Retina (tissue), 1 donor: ENCODE measurements around the gene BCL2.

Experiments
- DNase-seq: peaks from one replicate; pipeline ENCODE4 v3.0.0-alpha.2; 2016

The BCL2 gene

DNA sequence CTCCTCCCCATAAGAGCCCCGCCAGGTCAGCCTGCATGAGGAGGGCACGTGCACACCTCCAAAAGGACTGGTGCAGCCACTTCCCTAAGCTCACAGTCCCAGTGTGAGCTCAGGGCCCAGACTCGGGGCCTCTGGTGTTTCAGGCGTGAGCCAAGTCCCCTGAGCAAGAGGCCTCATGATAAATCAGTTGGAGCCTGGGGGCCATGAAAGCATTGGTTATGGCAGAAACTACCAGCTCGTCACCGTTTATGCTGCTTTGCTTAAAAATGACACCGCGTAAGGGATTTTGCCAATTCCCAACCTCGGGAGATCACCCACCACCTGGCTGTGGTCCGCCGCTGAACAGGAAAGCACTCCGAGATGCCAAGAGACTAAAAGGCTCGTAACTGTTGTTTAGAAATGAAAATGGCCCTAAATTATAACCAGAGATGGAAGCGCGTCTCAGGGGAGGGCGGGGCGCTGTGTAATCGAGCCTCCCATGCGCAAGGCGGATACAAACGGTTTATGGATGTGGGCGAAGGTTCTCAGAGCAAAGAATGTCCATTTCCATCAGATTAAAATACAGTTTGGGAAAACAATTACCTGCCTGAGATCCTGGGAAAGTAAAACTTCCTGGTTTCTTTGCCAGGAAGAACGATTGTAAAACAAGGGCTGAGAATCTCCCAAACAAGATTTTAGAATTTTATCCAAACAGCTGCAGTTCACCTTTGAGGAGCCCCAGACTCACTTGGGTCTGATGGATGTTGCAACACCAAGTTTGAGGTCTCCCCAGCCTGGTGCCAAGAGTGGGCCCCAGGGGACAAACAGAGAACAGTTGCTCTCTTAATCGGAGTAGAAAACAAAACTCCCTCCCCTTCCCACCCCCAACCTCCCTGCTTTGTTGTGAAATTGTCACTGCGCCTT is 141.4 kb downstream of the BCL2 start:
- DNase-seq: no peak

DNA sequence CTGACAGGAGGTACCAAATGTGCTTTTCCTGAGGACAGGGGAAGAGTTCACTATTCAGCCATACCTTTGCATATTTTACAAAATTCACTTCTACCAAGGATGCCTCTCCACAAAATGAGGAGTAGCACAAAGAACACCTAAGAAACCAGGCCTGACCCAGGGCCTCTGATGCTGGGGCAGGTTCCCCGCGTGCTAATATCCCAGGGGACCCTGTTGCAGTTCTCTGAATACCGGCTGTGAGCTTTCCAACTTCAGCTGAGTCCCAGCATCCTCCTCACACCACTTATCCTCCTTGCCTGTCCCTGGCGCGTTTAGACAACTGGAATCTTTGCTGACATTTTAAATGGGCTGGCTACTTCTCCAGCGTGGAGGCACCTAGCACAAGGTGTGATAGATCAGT is 142.3 kb downstream of the BCL2 start:
- no peak for DNase-seq

DNA sequence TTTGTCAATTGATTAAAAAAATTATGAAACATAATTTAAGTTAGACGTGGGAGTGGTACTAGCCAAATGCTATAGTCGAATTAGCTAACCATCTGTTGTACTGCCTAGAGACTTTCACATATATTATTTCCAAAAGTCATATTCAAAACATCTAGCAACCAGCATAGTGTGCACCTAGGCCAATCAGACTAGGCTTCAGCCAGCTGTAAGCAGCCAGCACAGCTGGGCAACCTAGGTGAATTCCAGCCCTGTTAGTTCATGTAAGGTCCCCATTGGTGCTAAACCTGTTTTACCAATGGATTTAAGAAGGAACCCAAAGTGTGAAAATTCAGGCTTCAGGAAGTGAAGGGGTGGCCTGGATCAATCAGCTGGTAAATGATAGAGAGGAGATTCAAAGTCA is 144.3 kb downstream of the BCL2 start:
- DNase-seq: no peak

- DNase-seq: no peak
These were observed 145.6 kb downstream of the BCL2 start for GRCh38 chr18:63173983-63174382.

DNA sequence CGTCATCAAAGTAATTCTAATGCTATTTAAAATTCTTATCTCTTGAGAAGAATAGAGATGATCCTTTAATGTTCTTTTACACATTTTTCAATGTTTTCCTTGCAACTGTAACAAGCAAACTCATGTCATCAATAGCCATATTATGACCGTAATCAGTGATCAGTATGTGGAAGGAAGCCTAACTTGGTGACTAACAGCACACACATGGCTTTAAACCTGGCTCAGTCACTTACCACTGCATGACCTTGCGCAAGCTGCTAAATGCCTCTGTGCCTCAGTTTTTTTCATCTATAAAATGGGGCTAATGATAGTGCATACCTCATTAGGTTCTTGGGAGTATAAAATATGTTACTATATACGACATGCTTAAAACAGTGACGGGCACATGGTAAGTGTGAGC is 149.7 kb downstream of the BCL2 start:
- DNase-seq: no peak

DNA sequence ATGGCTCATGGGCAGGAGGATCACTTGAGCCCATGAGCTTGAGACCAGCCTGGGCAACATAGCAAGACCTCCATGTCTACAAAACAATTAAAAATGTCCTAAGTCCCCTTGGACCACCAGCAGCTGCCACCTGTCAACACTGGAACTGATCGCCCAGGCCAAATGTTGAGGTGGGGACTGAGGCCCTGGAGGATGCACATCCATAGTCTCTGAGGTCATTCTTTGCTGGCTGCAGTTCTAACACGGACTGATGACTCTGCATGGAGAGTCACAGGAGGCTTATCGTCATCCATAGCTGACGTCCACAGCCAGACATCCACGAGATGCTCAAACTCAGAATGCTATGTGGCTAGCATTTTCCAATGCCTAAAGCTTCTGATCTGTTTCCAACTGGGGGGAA is 151.3 kb downstream of the BCL2 start:
- DNase-seq: no peak

DNA sequence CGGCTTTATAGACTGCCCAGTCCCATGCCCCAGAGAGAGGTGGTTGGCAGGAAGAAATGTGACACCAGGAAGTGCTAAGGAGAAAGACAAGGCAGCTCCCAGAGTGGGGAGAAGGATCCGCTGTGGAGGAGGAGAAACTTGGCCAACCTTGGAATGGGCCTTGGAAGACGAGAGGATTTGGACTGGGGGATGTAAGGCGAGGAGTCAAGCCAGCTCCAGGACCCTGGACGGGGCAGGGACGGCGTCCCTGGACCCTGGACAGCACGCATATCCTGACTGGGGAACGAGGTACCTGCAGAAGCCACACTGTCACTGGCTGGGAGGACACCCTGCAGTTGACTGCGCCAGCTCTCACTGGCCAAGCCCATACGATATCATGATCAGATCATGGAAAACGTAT is 153.4 kb downstream of the BCL2 start:
- no peak for DNase-seq

- no peak for DNase-seq
These were observed 155.2 kb downstream of the BCL2 start for GRCh38 chr18:63164396-63164795.

DNA sequence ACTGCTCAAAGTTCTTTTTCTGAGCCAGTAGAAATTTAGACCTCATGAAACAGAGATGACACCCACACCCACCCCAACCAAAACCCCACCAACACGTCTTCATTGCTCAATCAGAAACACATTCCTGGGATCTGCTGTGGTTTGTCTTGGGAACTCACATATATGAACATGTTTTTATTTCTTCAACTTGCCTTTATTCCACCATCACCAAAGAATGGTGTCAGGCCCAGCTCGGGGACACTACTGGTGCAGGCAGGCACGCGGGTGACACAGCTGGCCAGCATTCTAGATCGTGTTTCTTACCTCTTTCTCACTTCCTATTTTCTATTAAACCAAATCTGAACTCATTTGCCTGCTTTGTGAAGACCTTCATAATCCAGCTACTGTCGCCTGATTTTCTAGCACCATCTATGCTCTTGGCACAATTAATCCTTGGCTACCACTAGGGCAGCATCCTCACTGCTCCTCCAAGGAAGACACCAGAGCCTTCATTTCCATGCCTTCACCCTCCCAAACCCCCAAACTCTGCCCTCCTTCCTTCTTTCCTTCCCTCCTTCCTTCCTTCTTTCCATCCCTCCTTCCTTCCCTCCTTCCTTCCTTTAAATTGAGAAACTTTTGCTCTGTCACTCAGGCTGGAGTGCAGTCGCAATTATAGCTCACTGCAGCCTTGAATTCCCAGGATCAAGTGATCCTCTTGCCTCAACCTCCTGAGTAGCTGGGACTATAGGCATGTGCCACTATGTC is 157.1 kb downstream of the BCL2 start:
- no peak for DNase-seq

GRCh38 chr18:63161761-63162195 is 157.8 kb downstream of the BCL2 start:
- no peak for DNase-seq

- DNase-seq: no peak
These were observed 158.4 kb downstream of the BCL2 start for GRCh38 chr18:63161032-63161760.

DNA sequence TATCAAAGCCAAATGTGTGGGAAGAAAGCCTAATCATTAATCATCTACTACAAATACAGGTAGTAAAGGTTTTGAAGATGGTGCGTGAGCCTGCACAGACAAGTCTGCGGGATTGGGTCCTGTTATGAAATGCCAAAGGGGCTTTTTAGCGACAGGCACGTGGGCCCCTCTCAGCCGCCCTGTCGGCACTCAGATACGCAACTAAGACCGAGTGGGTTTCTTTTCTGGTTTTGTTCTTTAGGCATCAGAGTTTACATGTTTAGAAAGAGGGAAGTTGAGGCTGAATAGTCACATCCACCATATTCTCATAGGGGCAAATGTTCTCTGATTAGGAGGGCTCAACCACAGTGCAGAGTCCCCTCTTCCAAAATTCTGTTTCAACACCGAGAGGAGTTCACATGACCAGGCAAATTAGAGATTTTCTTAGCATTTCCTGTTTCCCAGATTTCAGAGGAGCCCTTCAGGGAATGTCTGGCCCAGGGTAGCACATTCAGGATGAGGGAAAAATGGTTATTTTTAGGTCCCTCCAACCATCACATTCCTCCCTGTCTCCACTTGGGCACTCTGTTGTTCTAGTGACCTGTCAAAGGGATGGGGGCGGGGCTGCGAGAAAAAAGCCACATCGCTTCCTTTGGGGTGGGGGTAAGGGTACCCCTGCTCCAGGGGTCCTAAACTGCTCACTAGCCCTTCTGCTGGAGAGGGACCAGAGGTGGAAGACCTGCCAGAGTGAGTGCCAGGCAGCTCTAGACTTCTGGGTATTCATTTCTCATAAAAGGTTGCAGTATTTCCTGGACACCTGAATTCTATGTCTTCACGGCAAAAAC is 159.2 kb downstream of the BCL2 start:
- no peak for DNase-seq

- DNase-seq: no peak
These were observed 160.0 kb downstream of the BCL2 start for GRCh38 chr18:63159590-63159989.

DNA sequence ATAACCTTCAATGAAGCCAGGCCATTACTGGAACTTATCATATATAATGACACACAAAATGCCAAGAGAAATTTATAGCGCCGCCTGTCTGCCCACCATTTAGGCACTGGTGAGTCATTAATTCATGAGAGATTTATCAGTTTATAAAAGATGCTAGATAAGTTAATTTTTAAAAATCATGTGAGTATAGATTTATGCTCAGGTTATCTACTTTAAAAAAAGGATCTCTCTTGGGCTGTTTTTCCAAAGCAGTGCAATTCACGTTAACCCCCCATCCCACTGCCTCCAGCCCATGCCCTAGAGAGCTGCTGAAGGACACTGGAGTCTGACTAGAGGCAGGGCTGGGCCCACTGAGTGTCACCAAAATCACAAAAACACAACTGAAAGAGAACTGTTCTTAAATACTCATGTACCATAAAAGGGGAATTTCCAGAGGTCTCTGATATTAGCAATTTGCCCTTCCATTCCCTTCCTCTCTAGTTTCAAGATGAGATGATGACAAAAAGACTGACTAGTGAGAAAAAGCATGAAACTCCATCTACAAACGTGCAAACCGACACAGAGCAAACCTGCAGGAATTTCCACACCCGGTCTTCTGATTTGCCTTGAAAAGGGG is 160.8 kb downstream of the BCL2 start:
- DNase-seq: no peak

- DNase-seq: no peak
These were observed 161.4 kb downstream of the BCL2 start for GRCh38 chr18:63158012-63158631.

- DNase-seq: no peak
These were observed 162.1 kb downstream of the BCL2 start for GRCh38 chr18:63157293-63158011.

DNA sequence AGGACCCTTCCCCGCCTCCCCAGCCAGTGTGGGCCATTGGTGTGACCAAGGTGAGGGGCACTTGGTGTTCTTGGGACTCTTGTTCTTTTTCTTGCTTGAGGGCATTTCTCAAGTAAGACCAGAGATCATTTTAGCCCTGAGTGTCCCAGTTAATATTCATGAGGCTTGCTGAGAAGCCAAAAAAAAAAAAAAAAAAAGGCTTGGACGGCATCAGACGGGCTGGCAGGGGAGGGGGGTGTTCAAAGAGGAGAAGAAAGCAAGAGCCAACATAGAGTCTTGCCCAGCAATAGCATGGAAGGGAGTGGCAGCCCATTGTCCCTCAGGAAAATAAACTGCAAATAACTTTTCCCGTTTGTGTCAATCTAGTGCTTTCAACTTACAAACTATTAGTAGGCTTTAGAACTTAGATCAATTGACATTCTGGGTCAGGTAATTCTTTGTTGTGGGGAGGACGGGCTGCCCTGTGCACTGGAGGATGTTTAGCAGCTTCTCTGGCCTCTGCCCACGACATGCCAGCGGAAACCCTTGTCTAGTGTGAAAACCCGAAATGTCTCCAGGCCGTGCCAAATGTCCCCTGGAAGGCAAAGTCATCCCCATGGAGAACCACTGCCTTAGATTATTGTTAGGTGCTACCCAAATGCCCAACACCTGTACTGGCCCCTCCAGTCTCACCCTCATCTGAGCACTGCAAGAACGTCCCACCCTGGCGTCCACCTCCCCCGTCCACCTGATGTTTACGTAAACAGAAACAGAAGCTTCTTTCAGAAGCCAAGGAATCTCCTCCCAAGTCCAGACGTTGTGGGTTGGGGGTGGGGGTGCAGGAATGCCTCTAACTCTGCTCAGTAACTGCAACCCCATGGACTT is 163.4 kb downstream of the BCL2 start:
- no peak for DNase-seq

DNA sequence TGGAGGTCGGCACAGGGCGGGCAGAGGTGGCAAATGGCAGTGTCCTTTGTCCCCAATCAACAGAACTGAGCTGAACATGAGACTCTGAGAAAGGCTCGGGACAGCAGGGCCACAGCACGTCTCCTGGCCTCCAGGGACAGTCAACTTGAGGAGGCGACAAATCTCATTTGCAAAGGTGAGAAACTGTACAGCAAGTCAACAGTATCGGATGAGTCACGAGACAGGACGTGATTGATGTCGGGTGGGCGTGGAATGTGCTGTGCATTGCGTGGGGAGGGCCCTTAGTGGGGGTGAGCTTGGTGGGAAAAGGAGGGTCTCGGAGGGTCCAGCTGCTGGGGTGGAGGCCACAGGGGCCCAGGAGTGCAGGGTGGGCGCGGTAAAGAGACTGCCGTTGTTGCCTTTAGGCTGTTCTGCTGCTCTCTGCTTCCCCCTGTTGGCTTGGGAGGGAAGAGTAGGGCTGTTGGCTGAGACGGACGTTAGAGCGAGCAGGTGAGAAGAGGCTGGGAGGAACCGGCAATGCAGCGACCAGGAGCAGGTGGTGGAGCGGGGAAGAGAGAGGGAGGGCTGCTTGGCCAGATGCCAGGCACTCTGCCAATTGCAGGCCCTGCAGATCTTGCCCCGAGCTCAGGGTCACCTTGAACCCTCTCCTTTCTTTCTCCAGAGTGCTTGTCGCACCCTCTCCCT is 164.3 kb downstream of the BCL2 start:
- peak; percentile 63 for DNase-seq
